ENCODE results near the gene TTC1.
A peak's percentile ranks its signal among the peaks of the same experiment; 100 is the strongest.
"Not testable (repeated sequence)": the region's sequence is repeated elsewhere in the genome, so short reads cannot be mapped to it uniquely, and the experiment has no call there.

The TTC1 gene, protein sequence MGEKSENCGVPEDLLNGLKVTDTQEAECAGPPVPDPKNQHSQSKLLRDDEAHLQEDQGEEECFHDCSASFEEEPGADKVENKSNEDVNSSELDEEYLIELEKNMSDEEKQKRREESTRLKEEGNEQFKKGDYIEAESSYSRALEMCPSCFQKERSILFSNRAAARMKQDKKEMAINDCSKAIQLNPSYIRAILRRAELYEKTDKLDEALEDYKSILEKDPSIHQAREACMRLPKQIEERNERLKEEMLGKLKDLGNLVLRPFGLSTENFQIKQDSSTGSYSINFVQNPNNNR

DNA sequence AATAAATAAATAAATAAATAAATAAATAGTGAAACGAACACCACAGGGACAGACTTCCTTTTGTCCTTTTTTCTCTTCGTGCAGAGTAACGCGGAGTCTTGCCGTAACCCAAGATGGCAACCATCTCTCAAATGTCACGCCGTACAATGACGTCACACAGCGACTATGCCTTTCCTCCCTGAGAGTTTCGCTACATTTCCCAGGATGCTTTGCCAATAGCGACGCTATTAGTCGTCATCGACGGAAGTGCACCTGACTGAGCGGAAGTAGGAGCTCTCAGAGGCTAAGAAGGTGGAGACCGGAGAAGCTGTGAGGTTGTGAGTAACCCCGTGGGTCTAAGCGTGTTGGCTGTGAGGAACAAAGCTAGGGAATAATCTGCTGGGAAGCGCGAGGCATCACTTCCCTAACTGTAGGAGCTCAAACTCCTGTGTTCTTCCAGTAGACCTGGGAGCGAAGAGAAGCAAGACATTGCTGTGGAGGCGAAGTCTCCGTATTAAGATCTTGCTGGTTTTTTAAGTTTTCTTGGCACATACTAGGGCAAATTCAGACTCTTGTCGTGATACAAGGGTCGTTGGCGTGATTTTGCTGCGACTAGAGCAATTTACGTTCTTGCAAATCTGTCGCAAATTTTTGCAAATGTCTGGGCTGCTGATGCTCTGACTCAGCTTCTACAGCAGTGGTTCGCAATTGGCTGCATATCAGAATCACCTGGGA is at the start of gene TTC1:
Gene TTC1, plus strand, starts transcription at position 263 of the 714 bp plus-strand sequence. CDS start 1,390 bp downstream, outside the sequence.
- DNase-seq, result peak; percentile 98

DNA sequence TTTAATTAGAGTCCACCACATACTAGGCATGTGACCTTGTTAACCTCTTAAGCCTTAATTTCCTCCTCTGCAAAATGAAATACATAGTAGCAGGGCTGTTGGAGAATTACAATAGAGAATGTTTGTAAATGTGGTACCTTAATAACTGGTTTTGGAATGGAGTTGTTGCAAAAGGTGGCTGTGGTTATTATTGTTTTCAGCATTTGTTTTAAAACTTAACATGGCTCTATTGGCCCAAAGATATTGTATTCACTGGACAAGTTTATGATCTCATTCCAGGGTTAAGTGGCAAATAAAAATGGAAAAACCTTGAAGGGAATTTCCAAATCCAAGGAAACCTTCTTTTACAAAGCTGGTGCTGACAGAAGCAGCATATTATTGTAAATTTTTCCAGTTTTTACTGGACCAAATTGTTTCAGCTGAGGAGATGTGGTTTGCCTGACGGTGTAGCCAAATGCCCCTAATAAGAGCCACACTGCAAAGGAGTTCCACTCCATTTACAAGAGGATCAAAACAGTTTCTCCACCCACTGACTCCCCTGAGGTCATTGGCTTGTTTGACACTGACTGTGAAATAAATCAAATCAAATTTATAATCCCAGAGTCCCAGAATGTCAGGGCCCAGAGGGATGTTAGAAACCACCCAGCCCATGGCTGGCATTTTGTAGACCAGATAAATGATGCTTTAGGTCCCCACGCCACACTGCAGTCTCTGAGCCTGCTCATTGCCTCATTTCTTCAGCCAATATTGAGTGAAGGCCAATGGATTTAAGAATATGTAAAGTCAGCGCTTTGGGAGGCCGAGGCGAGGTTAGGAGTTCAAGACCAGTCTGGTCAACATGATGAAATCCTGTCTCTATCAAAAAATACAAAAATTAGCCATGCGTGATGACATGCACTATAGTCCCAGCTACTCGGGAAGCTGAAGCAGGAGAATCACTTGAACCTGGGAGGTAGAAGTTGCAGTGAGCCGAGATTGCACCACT is 47.5 kb upstream of the TTC1 start:
- DNase-seq, result no peak

DNA sequence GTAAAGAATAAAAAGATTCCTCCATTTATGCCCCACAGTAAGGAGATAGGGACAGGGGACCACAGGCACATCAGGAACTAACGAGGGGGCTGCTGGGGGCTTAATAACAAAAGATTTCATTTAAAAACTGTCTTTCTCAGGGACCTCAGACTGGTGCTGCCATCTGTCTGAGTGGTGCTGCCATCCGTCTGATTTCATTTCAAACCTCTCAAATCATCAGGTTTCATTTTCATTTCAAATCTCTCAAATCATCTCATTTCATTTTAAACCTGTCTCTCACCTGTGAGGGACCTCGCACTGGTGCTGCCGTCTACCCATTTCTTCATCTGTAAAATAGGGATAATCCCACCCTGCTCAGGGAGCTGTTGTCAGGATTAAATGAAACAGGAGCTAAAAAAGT is 46.7 kb upstream of the TTC1 start:
- no peak for DNase-seq

DNA sequence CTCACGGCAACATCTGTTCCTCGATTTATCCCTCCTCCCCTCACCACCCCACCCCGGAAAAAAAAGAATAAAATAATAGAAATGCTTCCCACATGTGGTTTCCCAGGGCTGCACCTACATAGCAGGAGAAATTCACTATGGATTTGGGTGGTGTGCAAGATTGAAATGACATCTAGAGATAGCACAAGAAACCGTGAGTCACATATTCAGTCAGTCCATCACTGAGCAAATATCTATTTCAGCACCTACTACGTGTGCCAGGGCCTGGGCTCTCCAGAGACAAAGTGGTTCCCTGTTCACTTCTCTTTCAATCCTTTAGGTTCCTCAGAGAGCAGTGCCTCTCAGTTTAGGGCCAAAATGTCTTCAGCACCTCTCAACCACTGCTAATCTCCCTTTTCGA is 45.0 kb upstream of the TTC1 start:
- no peak for DNase-seq

DNA sequence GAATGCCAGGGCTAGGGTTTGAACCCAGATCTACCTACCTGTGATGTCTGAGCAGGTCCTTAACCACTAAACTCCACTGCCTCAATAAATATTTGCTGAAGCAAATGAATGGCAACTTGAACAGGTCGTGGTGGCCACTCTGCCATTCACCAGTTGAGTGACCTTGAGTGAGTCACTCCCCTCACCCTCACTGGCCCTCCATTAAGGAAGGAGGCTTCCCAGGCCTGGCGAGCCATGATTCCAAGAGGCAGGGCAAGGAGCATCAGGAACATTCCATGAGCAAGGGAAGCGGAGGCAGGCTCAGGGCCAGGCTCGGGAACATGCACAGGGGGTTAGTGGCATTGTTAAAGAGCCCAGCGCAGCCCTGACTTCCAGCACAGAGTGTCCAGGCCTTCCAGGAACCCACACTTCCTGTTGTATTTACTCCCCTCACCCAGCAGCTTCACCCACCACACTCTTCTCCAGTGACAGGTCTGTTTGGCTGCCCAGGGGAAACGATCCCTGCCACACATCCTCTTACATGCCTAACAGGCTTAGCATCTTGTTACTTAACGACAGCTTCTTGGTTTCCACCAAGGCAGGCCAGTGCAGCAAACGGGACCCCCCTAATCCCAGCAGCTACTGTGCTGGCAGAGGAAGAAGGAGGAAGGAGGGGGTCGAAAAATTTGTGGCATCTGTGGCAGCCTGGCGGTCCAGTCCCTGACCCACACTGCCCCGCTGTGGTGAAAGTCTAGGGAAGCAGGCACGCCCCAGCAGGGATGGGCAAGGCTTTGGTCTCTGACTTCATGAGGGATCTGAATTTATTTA is 43.7 kb upstream of the TTC1 start:
- DNase-seq, result peak; percentile 22

DNA sequence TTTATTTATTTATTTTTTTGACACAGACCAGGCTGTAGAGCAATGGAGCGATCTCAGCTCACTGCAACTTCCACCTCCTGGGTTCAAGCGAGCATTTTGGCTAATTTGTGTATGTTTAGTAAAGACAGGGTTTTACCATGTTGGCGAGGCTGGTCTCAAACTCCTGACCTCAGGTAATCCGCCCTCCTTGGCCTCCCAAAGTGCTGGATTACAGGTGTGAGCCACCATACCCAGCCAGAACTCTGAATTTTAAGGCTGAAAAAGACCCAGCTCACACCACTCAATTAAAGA is 43.2 kb upstream of the TTC1 start:
- not testable (repeated sequence) for DNase-seq

DNA sequence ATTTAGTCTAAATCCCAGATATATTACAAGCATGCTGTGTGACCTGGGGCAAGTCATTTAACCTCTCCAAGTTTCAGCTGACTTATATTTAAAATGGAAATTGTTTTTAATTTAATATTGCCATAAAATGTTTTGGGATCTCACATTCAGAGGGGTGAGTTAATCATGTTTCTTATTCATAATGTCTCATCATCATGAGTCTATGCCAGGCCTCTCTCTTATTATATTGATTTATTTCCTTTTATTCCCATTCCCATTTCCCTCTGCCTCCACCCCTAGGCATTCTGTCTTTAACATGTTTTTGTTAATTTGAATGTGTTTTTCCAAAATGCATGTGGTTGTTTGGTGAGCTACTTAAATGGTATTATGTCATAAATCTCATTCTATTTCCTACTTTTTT is 39.0 kb upstream of the TTC1 start:
- DNase-seq, result no peak

DNA sequence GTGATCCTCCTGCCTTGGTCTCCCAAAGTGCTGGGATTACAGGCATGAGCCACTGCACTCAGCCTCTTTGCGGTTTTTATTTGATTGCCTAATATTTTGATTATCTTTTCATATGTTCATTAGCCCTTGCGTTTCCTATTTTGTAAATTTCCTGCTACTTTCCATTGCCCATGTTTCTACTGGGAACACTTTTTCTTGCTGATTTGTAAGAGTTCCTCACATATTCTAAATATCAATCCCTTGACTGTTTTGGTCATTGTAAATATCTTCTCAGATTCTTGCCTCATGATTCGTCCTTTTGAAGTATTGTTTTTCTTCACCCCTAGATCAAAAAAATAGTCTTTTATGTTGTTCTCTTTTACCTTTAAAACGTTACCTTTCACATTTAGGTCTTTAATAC is 37.9 kb upstream of the TTC1 start:
- no peak for DNase-seq

DNA sequence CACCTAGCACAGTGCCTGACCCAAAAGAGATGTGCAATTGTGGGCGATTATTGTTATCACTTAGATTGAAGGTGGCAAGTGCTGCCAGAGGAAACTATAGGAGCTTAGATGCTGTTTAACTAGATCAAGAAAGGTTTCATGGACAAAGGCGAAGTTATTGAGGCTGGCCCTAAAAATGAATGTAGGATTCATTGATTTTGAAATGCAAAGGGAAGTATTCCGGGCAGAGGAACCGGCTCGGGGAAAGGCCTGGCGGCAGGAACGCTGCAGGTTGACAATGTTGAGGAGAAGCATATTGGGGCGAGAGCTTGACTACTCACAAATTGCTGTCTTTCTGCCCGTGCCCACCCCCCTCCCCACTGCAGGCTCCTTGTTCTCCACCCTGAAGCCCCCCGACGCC is 37.4 kb upstream of the TTC1 start:
- DNase-seq, result no peak

DNA sequence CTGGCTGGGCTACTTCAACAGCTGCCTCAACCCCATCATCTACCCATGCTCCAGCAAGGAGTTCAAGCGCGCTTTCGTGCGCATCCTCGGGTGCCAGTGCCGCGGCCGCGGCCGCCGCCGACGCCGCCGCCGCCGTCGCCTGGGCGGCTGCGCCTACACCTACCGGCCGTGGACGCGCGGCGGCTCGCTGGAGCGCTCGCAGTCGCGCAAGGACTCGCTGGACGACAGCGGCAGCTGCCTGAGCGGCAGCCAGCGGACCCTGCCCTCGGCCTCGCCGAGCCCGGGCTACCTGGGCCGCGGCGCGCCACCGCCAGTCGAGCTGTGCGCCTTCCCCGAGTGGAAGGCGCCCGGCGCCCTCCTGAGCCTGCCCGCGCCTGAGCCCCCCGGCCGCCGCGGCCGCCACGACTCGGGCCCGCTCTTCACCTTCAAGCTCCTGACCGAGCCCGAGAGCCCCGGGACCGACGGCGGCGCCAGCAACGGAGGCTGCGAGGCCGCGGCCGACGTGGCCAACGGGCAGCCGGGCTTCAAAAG is 36.9 kb upstream of the TTC1 start:
- DNase-seq, result peak; percentile 26

DNA sequence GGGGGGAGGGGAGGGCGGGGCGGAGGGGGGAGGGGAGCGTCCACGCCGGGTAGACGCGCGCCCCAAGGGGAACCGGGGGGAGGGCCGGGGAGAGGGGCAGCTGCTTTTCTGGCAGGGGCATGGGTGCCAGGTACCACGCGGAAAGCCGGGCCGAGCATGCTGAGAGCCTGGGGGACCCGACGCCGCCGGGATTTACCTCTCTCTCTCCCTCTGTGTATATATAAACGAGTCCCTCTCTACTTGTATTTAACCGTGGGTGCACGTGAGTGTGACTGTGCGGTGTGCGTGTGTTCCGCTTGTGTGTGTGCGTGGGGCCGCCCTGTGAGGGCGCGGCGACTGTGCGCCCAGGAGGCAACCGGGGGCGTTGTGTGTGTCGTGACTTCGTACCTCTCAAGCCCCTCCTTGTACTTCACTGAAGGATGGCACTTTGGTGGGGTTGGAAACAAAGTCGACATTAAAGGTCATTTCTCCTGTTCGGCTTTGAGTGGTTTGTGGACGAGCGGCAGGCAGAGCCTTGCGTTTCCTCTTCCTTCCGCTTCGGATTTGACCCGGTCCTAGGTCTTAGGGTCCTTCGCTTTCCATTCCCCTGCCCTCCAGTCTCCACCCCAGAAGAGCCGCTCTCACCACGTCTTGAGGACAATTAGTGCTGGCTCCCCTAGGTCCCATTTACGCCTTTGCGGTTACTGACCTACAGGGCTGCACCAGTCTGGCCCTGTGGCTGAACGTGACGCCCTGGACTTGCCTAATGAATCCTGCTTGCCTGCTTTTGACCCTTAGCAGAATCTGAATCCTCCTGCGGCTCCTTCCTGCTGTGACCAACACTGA is 36.2 kb upstream of the TTC1 start:
- no peak for DNase-seq

DNA sequence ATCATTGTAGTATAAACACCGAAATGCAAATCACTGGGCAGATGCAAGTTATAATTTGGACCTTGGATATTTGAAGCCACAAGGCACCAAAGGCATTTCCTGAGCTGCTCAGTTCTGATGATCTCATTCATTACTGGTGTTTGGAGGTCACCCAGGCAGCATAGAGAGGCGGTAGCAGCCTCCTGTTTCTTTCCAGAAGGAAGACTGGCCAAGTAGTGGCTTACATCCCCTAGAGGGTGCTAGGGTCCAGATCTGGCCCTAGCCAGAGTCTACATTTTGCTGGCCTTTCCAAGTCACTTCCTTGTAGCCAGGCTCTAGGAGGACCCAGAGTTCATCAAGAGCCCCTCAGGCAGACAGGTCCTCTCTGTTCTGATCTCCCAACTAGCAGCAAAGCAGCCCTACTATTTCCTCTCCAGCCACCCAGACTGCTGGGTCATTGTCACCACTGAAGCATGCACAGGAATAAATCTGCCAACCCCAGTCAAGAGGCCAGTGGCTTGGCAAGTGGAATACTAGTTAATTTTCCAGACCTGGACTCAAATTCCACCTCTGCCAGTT is 33.4 kb upstream of the TTC1 start:
- DNase-seq, result peak; percentile 13

DNA sequence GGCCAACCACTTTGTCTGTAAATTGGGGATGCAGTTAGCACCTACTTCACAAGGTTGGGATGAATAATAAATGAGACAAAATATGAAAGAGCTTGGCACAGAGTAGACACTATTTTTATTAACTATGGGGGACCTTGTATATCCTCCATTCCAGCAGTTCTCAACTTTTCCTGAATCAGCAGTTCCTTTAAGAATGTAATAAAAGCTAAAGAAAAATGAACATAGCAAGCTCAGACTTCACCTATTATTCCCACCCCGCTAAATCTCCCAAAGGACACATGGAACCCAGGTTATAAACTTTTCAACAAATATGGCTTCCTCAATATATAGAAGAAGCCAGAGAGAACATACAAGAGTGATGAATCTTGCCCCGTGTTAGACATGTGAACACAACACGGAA is 32.0 kb upstream of the TTC1 start:
- no peak for DNase-seq

DNA sequence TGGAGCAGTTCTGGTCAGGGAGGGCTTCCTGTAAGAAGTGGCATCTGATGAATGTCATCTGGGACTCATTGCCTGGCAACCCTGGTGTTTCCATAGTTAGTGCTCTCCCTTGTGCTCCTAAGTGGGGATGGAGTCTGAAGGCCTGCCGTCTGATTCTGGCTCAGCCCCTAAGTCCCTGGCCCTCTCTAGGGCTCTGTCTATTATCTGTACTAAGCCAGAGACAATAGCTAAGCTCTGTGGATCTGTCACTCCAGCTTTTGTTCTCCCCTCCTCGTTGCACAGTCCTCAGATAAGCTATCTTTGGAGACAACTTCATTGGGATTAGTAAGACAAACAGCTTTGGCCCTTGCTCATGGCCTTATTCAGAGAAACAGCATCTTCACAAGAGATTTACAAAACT is 30.6 kb upstream of the TTC1 start:
- no peak for DNase-seq

DNA sequence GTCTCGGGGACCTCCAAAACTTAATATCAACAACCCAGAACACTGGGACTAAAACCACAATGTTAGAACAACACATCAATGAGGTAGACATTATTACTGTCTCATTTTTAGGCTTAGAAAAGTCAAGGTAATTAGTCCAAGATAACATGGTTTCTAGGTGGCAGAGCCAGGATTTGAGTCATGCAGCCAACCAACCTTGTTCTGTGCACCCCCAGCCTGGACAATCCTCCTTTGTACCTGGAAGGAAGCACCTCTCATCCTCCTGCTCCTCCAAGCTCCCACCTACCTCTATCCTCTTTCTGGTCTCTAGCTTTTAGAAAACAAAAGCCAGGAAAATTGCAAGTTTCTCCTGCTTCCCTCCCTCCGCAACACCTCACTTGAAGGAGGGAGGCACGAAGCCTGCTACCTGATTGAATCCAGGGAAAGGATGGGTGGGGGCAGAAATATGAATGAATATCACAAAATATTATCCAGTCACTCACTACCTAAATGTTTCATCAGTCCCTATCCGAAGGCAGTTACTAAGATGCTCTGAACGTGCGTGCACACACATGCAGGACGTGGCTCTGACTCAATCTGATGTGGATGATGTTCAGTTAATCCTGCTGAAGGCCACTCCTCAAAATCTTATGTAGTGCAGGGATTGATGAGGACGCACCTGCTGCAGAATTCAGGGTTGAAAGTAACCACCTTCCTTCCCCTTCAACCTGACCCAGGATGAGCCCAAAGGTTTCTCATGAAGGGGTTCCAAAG is 26.3 kb upstream of the TTC1 start:
- DNase-seq, result no peak

DNA sequence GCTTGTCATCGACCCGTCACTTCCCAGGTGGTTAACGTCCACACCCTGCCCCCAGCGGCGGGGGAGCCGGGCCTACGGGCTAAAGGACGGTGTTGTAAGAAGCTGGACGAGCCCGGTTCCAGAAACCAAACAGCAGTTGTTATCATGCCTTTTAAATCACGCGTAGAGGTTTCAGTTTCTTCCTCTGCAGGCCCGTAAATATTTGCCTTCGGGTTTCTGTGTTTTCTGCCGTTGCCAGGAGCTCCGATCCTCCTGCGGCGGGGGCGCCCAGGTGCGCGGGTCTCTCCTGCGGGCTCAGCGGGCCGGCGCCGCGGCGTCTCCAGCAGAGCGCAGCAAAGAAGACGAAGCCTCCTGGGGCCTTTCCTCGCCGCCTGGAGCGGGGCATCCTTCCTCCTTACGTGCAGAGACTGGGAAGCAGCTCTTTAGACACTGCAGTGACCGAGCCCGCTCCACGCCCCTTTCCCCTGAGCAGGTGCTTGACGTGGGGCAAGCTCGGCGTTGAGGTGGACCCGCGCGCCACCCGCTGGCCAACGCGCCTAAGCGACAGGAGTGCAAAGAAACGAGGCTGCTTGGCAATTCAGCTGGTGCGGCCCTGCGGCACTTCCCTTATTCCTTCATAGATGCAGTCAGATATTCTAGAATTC is 21.8 kb upstream of the TTC1 start:
- peak; percentile 91 for DNase-seq

DNA sequence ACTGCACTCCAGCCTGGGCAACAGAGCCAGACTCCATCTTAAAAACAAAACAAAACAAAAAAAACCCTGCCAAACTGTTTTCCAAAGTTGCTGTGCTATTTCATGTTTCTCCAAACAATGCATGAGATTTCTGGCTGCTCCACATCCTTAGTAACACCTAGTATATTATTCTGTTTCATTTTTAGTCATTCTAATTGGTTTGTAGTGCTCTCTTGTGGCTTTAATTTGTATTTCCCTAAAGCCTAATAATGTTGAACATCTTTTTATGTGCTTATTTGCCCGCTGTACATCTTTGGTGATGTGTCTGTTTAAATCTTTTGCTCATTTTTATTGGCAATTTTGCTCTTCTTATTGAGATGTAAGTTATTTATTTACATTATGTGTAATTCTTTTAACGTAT is 18.4 kb upstream of the TTC1 start:
- DNase-seq, result no peak

DNA sequence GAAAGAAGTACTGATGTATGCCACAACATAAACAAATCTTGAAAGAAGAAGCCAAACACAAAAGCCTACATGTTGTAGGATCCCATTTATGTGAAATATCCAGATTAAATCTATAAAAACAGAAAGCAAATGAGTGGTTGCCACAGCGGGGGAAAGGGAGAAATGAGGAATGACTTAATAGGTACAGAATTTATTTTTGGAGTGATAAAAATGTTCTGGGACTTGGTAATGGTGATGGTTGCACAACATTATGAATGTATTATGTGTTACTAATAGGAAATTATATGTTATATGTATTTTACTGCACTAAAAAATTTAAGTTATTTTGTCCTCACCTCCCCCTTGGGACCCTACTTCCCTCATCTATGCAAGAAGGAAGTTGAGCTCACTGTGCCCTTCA is 16.4 kb upstream of the TTC1 start:
- no peak for DNase-seq

DNA sequence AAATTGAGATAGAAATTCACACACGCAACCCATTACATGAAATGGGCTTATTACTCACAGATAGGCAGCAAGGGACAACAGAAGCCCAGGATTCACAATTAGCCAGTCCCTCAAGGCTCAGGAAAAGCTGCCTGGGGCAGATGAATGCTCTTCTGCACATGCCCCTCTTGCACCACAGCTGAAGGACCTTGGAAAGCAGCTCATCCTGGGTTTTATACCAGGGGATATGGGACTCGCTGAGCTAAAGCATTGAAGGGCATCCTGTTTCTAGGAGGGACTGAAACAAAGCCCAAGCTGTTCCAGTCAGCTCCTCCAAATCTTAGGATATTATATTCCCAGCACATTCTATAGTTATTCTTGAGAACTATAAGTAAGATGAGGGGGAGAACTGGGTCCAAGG is 15.7 kb upstream of the TTC1 start:
- DNase-seq, result no peak

DNA sequence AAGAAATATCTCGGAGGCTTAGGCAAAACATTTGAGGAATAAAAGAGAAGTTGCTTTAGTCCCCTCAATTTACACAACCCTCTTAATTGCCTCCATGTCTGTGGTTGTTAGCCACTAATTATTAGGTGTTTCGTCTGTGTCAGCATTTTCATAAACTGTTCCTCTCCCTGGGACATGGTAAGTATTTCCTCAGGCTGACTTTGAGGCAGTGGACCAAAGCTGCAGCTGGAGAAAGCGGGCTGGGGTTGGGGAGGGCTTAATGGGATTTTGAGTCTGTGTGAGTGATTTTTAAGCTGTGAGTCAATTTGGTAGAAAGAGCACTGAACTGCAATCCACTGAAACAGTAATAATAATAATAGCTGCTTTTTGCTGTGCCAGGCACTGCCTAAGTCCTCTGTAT is 13.0 kb upstream of the TTC1 start:
- no peak for DNase-seq

Measured in COR-L47 (cell line).